ENCODE results near the gene MBD3.

The MBD3 gene

DNA sequence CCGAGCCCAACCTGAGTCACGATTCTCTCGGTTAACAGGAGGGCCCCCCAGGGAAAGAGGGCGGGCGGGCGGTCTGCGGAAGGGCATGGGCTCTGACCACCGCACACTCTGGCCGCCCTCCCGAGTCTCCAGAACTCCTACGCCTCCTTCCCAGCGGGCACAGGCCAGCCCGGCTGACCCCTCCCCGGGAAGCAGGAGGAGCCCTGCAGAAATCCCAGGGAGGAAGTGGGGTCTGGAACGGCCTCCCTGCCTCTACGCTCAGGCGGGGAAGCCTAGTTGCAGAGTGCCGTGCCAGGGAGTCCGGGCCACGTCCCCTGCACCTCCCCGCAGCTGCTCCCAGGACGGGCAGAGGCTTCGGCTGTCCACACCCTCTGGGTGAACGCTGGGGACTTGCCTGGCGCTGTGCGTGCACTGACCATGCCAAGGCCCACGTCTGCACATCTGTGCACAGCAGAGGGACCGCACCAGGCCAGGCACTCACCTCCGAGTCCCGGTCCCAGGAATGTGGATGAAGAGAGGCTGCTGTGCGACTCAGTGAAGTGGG is 39.0 kb upstream of the MBD3 start:
- TF ChIP-seq, protein P1, sequence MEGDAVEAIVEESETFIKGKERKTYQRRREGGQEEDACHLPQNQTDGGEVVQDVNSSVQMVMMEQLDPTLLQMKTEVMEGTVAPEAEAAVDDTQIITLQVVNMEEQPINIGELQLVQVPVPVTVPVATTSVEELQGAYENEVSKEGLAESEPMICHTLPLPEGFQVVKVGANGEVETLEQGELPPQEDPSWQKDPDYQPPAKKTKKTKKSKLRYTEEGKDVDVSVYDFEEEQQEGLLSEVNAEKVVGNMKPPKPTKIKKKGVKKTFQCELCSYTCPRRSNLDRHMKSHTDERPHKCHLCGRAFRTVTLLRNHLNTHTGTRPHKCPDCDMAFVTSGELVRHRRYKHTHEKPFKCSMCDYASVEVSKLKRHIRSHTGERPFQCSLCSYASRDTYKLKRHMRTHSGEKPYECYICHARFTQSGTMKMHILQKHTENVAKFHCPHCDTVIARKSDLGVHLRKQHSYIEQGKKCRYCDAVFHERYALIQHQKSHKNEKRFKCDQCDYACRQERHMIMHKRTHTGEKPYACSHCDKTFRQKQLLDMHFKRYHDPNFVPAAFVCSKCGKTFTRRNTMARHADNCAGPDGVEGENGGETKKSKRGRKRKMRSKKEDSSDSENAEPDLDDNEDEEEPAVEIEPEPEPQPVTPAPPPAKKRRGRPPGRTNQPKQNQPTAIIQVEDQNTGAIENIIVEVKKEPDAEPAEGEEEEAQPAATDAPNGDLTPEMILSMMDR (IDR thresholded peaks at IDR 0.05), result no peak
- no peak for TF ChIP-seq ZFX (IDR thresholded peaks at IDR 0.05; ENCODE audit: borderline replicate concordance)
- H3K27ac ChIP-seq, result no peak overlapping the region

DNA sequence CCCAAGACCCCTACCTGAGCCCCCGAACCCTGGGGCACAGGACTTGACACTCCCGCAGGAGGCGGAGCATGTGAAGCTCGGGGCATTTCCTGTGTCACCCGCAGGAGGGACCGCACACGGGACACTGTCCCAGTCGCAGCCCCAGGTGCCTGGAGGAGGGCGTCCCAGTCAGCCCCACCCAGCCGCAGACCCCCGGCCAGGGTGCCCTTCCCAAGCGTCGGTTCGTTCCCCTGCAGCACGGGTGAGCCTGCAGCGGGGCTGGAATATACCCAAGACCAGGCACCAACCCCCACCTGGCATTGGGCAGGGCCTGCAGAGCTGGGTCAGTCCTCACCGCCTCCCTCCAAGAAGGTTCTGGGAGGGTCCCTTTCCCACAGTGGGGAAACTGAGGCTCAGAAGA is 38.1 kb upstream of the MBD3 start:
- no peak overlapping the region for H3K27ac ChIP-seq
- no peak for TF ChIP-seq ZFX (IDR thresholded peaks at IDR 0.05; ENCODE audit: borderline replicate concordance)
- TF ChIP-seq, protein P1 (IDR thresholded peaks at IDR 0.05), result no peak

DNA sequence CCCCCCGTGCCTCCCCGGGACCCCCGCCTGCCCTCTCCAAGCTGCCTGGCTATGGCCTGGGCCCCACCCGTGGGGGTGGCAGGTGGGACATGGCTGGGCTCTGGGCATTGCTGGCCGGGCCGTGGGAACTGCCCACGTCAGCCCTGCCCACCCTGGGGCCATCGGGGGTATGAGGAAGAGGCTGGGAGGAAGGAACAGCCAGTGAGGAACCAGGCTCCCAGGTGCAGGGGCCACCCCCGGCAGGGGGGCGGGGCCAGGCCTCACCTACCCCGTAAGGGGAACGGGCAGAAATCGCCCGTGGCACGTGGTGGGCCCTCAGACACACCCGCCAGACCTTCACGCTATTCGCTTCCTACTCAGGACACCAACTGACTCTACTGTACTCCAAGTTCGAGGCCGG is 37.3 kb upstream of the MBD3 start:
- H3K27ac ChIP-seq, result no peak overlapping the region
- no peak for TF ChIP-seq ZFX (IDR thresholded peaks at IDR 0.05; ENCODE audit: borderline replicate concordance)
- TF ChIP-seq, protein P1 (IDR thresholded peaks at IDR 0.05), result no peak

DNA sequence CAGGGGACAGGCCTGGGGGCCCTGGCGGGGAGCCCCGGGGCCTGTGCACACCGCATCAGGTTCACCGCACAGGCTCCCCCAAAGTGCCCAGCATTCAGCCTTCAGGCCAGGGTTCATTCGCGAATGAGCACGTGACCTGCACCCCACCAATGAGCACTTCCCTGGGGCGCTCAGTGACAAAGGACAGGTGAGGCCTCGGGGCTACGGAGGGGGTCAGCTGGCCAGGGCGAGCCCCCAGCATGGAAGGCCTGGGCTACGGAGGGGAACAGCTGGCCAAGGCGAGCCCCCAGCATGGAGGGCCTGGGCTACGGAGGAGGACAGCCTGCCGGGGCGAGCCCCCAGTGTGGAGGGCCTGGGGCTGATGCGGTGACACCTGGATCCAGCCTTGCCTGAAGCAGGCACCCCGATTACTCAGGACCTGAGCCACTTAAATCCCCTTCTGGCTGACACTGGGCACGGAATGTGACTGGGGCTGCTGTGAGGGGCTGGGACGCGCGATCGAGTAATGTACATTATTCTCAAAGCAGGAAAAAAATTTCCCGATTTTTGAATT is 36.7 kb upstream of the MBD3 start:
- TF ChIP-seq, protein P1 (IDR thresholded peaks at IDR 0.05), result no peak
- TF ChIP-seq ZFX (IDR thresholded peaks at IDR 0.05; ENCODE audit: borderline replicate concordance), result no peak
- no peak overlapping the region for H3K27ac ChIP-seq

DNA sequence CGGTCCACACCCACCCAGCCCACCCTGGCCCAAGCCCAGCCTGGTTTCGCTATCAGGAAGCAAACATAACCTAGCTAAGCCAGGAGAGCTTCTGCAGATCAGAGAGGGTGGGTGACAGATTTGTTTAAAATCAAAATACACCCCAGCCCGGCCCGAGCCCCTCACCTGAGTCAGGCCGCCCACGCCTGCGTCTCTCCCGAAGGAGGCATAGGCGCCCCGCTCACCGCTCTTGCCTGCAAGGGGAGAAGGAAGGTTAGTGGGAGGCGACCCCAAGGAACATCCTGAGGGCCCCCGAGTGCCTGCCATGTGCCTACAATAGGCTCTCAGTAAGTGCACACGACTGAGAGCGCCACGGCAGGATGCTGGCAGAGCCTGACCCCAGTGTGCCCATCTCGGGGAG is 34.5 kb upstream of the MBD3 start:
- TF ChIP-seq, protein P1 (IDR thresholded peaks at IDR 0.05), result no peak
- no peak for TF ChIP-seq ZFX (IDR thresholded peaks at IDR 0.05; ENCODE audit: borderline replicate concordance)
- no peak overlapping the region for H3K27ac ChIP-seq

DNA sequence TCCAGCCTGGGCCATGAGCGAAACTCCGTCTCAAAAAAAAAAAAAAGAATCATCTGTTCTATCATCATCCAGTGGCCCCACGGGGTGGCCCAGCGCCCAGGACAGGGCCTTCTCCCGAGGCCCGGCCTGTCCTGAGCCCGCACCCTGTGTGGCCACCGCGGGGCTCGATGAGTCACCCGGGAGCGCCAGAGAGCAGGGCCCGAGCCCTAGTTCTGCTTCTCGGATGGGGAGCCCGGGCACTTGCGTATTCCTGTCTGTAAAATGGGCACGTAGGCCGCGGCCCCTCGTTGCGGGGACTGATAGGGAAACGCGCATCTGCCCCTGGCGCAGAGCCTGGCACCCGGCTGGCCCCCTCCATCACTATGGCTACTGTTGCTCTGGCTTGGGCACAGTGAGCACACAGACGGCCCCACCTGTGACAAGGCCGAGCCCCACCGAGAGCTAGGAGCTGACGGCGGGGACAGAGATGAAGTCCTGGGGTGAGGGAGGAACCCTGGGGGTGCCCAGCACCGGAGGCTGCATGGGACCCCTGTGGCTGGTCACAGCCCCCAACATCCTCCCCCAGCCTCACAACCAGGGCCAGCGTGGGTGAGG is 33.8 kb upstream of the MBD3 start:
- no peak overlapping the region for H3K27ac ChIP-seq
- TF ChIP-seq, protein P1 (IDR thresholded peaks at IDR 0.05), result no peak

DNA sequence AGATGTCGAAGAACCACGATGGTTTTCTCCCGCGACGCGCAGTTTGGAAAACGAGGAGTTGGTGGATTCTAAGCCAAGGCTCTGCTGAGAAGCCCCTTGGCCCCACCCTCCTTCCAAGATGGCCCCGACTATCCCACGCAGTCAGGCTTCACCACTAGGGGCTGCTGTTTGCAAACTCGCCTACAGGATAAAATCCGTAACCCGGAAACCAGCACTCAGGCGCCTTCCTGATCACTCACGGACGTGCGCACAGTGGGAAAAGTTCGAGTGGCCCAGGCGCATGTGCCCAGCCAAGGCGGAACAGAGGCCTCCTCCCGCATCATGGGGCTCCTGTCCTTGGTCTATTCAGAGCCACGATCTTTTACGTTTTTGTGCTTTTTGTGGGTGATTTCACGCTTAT is 31.8 kb upstream of the MBD3 start:
- H3K27ac ChIP-seq, result no peak overlapping the region
- TF ChIP-seq, protein P1 (IDR thresholded peaks at IDR 0.05), result peak; percentile 77
- no peak for TF ChIP-seq ZFX (IDR thresholded peaks at IDR 0.05; ENCODE audit: borderline replicate concordance)
